Activated CD4-positive, alpha-beta T cell treated with anti-CD3 and anti-CD28 coated beads for 36 hours (primary cell): ENCODE results near the gene JAKMIP1. TPM values are rescaled to one million over a fixed set of nuclear protein-coding genes. Genes with fewer than 3 reads are reported as not detected.

ENCODE experiments used
- ATAC-seq: fragments of 200-7000 bp; cut with Tn5 transposase; one replicate; pipeline ENCODE4 v1.10.0; 2021; ENCODE audit warnings: mild to moderate bottlenecking, moderate library complexity
- CTCF ChIA-PET: fragments of 350-600 bp; sonication (Branson Sonifier 250); formaldehyde crosslinking; loops from one replicate; lab custom pipeline; 2021; ENCODE audit warnings: antibody characterized with exemption; lab: Charles Lee
- POLR2A ChIA-PET: fragments of 350-600 bp; sonication (Branson Sonifier 250); formaldehyde crosslinking; loops from one replicate; lab custom pipeline; 2021; ENCODE audit warnings: antibody characterized with exemption, inconsistent platforms; lab: Charles Lee
- DNase-seq: peaks from one replicate; pipeline ENCODE4 v3.0.0-alpha.2; 2020
- H3K27ac Mint-ChIP-seq: one replicate; pipeline ENCODE4 v1.8.0; 2021; ENCODE audit warnings: mixed read lengths
- H3K27me3 Mint-ChIP-seq: one replicate; pipeline ENCODE4 v1.8.0; 2021; ENCODE audit warnings: mixed read lengths
- H3K36me3 Mint-ChIP-seq: one replicate; pipeline ENCODE4 v1.8.0; 2021; ENCODE audit warnings: low read depth, mixed read lengths
- H3K4me1 Mint-ChIP-seq: one replicate; pipeline ENCODE4 v1.8.0; 2021; ENCODE audit warnings: mixed read lengths
- H3K4me3 Mint-ChIP-seq: one replicate; pipeline ENCODE4 v1.8.0; 2021; ENCODE audit warnings: mild to moderate bottlenecking, moderate library complexity, mixed read lengths
- H3K9me3 Mint-ChIP-seq: one replicate; pipeline ENCODE4 v1.8.0; 2021; ENCODE audit warnings: low read depth, mixed read lengths
- intact Hi-C, 2 experiments: fragments of 100-400 bp; cut with DNase I in 1 of 2; cut with micrococcal nuclease in 1 of 2; formaldehyde crosslinking; loops; one replicate each; pipeline versions ENCODE4 v1.14.2 to v1.15.1; 2022 to 2024; cut with DNase I, micrococcal nuclease
- total RNA-seq, 2 experiments: library from RNA; stranded (reverse); gene quantifications; one replicate each; pipeline ENCODE4 v1.2.3, GENCODE V29; 2021

The JAKMIP1 gene
- total RNA-seq, 2 experiments from 2014 or later = 3.1 to 3.9 TPM

- peaks cover 7% of the 10 kb centered on the region for H3K9me3 Mint-ChIP-seq
- peak overlapping the region; percentile 68 for H3K4me3 Mint-ChIP-seq
- intact Hi-C loops = loop anchor here in 1 of 2 experiments (2.0 kb wide), 1 partner anchor 18 kb away; no protein-coding TSS in a partner anchor
- ChIA-PET POLR2A (interaction anchor here (1.4 kb wide), 1 partner anchor 15 kb away, joined by 6 read pairs; no protein-coding TSS in a partner anchor), CTCF (interaction anchor here (0.6 to 1.0 kb wide), 2 partner anchors 50 to 146 kb away, joined by 3 to 4 read pairs; no protein-coding TSS in a partner anchor)
- peaks cover 3% of the 10 kb centered on the region for H3K36me3 Mint-ChIP-seq
- peak; percentile 44 for DNase-seq
- H3K27me3 Mint-ChIP-seq = peaks cover 43% of the 10 kb centered on the region
- peak overlapping the region; percentile 76 for H3K27ac Mint-ChIP-seq
- peak; percentile 23 for ATAC-seq
- H3K4me1 Mint-ChIP-seq = peaks cover 26% of the 10 kb centered on the region
Measured at GRCh38 chr4:6198768-6199421, 1.5 kb downstream of the JAKMIP1 start.

DNA sequence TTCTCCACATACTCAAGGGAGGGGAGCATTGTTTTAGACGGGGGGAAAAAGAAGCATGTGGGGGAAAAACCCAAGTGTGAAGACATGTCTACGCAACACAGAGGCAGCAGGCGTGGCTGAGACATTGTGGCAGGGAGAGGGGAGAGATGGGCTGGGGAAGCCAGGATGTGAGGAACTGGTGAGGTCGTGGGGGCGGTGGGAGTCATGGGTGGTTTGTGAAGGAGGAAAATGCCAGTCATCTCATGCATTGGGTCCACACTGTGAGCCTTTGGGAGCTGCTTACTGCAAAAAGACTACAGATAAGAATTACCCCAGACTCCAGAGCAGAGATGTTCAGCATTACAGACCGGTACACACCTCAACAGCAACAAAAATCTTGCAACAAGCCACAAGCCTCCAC is 2.1 kb downstream of the JAKMIP1 start:
- Mint-ChIP-seq H3K4me3 (peak overlapping the region; percentile 68), H3K27me3 (peaks cover 47% of the 10 kb centered on the region), H3K9me3 (peaks cover 7% of the 10 kb centered on the region), H3K27ac (peak overlapping the region; percentile 76), H3K36me3 (peaks cover 3% of the 10 kb centered on the region), H3K4me1 (peaks cover 26% of the 10 kb centered on the region)
- intact Hi-C loops = loop anchor here in 1 of 2 experiments (2.0 kb wide), 1 partner anchor 17 kb away; no protein-coding TSS in a partner anchor
- POLR2A ChIA-PET = interaction anchor here (1.4 kb wide), 1 partner anchor 15 kb away, joined by 6 read pairs; no protein-coding TSS in a partner anchor
- ATAC-seq (peak; percentile 49), DNase-seq (peak; percentile 79)
- CTCF ChIA-PET = interaction anchor here (0.6 kb wide), 1 partner anchor 146 kb away, joined by 3 read pairs; no protein-coding TSS in a partner anchor

GRCh38 chr4:6197433-6198174 is 2.7 kb downstream of the JAKMIP1 start:
- no peak overlapping the region for H3K4me3 Mint-ChIP-seq
- no peak for DNase-seq
- ChIA-PET CTCF (no interaction called here), POLR2A (no interaction called here)
- no peak for ATAC-seq
- H3K27me3 Mint-ChIP-seq = peaks cover 48% of the 10 kb centered on the region
- peaks cover 26% of the 10 kb centered on the region for H3K4me1 Mint-ChIP-seq
- no peak overlapping the region for H3K27ac Mint-ChIP-seq
- H3K36me3 Mint-ChIP-seq = peaks cover 3% of the 10 kb centered on the region
- intact Hi-C loops = loop anchor here in 1 of 2 experiments (2.0 kb wide), 1 partner anchor 17 kb away; no protein-coding TSS in a partner anchor
- H3K9me3 Mint-ChIP-seq = peaks cover 7% of the 10 kb centered on the region

GRCh38 chr4:6196871-6197270 is 3.5 kb downstream of the JAKMIP1 start:
- ATAC-seq (no peak), DNase-seq (no peak)
- Mint-ChIP-seq H3K4me3 (no peak overlapping the region), H3K36me3 (peaks cover 3% of the 10 kb centered on the region), H3K27ac (no peak overlapping the region), H3K4me1 (peaks cover 26% of the 10 kb centered on the region), H3K9me3 (peaks cover 7% of the 10 kb centered on the region), H3K27me3 (peaks cover 46% of the 10 kb centered on the region)
- intact Hi-C loops = no loop called here
- ChIA-PET CTCF (no interaction called here), POLR2A (no interaction called here)

- Mint-ChIP-seq H3K27me3 (peaks cover 41% of the 10 kb centered on the region), H3K4me3 (no peak overlapping the region), H3K27ac (no peak overlapping the region), H3K9me3 (peaks cover 3% of the 10 kb centered on the region), H3K36me3 (peaks cover 3% of the 10 kb centered on the region), H3K4me1 (peaks cover 23% of the 10 kb centered on the region)
- POLR2A ChIA-PET = no interaction called here
- ATAC-seq = no peak
- no peak for DNase-seq
- intact Hi-C loops = no loop called here
- CTCF ChIA-PET = no interaction called here
Measured at GRCh38 chr4:6196324-6196723, 4.0 kb downstream of the JAKMIP1 start.

- ChIA-PET POLR2A (no interaction called here), CTCF (no interaction called here)
- intact Hi-C loops = no loop called here
- Mint-ChIP-seq H3K27ac (no peak overlapping the region), H3K36me3 (no peaks in the 10 kb centered on the region), H3K4me3 (no peak overlapping the region), H3K9me3 (no peaks in the 10 kb centered on the region), H3K27me3 (peaks cover 36% of the 10 kb centered on the region), H3K4me1 (peaks cover 20% of the 10 kb centered on the region)
- DNase-seq (no peak), ATAC-seq (no peak)
Measured at GRCh38 chr4:6195602-6196319, 4.6 kb downstream of the JAKMIP1 start.

DNA sequence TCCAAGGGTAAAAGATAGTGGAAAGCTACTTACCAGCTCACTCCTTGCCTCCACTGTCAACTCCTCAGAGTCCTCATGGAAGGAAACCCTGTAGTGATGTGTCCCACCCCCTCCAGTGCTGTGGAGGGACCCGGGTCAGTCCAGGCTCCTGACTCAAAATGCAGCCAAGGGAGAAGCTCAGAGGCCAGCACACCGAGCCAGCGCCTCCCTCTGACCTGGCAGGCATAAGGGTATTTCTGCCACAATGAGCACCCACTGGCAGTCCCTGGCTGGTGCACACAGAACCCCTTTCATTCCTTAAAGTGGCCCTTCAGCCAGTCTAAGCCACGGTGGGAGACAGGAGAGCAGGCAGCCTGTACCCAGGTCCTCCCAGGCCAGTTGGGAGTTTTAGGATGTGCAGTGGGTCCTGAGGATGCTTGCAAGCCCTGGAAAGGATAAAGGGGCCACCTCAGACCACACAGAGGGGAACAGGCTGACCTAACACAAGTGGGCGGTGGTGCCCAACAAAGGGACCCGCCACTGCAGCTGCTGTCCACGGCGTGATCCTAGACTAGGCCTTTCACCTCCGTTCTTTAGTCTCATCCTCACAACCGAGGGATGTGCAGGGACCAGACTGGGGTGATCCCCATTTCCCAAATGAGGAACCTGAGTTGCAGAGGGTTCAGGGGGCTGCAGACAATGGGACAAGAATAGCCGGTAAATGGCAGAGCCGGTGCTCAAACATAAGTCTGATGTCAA is 5.7 kb downstream of the JAKMIP1 start:
- peaks cover 34% of the 10 kb centered on the region for H3K27me3 Mint-ChIP-seq
- DNase-seq (no peak), ATAC-seq (no peak)
- no peaks in the 10 kb centered on the region for H3K36me3 Mint-ChIP-seq
- ChIA-PET POLR2A (no interaction called here), CTCF (no interaction called here)
- no peak overlapping the region for H3K4me3 Mint-ChIP-seq
- H3K4me1 Mint-ChIP-seq = peaks cover 20% of the 10 kb centered on the region
- no peak overlapping the region for H3K27ac Mint-ChIP-seq
- intact Hi-C loops = no loop called here
- H3K9me3 Mint-ChIP-seq = no peaks in the 10 kb centered on the region

DNA sequence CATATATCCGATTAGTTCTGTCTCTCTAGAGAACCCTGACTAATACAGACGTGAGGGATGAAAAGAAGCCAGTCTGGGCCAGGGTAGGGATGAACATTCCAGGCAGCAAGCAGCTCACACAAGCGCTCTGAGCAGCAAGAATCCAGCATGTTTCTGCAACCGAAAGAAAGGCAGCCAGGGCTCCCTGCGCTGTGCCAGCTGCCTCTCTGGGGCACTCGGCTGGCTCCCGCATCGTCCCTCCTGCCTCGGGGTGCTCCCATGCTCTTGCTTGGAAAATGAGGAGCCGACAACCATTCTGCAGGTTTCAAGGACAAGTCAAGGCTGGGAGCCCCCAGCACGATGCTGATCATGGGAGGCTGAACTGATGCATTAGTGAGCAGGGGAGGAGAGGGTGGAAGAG is 7.0 kb downstream of the JAKMIP1 start:
- H3K9me3 Mint-ChIP-seq = no peaks in the 10 kb centered on the region
- DNase-seq = no peak
- ChIA-PET CTCF (no interaction called here), POLR2A (no interaction called here)
- H3K27ac Mint-ChIP-seq = no peak overlapping the region
- no peaks in the 10 kb centered on the region for H3K36me3 Mint-ChIP-seq
- H3K27me3 Mint-ChIP-seq = peaks cover 28% of the 10 kb centered on the region
- intact Hi-C loops = no loop called here
- no peak overlapping the region for H3K4me3 Mint-ChIP-seq
- ATAC-seq = no peak
- H3K4me1 Mint-ChIP-seq = peaks cover 11% of the 10 kb centered on the region

DNA sequence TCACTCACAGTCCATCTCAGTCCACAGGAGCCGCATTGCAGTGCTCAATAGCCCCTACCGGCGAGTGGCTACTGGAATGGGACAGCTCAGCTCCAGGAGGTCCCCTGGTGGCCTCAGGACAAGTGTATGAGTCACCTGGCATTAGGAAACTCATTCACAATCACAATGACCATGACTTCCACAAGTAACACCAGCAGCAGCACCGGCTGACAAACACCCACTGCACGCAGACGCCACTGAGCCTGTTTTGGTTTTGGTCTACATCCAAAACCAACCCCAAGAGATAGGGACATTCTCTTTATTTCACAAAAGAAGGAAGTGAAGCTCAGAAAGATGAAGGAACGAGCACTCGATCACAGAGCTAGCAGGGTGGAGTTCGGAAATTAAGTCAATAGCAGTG is 8.1 kb downstream of the JAKMIP1 start:
- ChIA-PET CTCF (interaction anchor here (0.5 kb wide), 1 partner anchor 9 kb away, joined by 4 read pairs; no protein-coding TSS in a partner anchor), POLR2A (no interaction called here)

GRCh38 chr4:6191448-6192130 is 8.8 kb downstream of the JAKMIP1 start:
- peaks cover 13% of the 10 kb centered on the region for H3K27me3 Mint-ChIP-seq
- H3K27ac Mint-ChIP-seq = no peak overlapping the region
- H3K4me1 Mint-ChIP-seq = no peaks in the 10 kb centered on the region
- peaks cover 2% of the 10 kb centered on the region for H3K9me3 Mint-ChIP-seq
- no peaks in the 10 kb centered on the region for H3K36me3 Mint-ChIP-seq
- no peak overlapping the region for H3K4me3 Mint-ChIP-seq
- ChIA-PET CTCF (no interaction called here), POLR2A (no interaction called here)
- intact Hi-C loops = no loop called here
- ATAC-seq (no peak), DNase-seq (no peak)

More for the DNA sequence above, 8.1 kb downstream of the JAKMIP1 start:
- H3K9me3 Mint-ChIP-seq = no peaks in the 10 kb centered on the region
- H3K4me1 Mint-ChIP-seq = peaks cover 1% of the 10 kb centered on the region
- peaks cover 18% of the 10 kb centered on the region for H3K27me3 Mint-ChIP-seq
- ATAC-seq (no peak), DNase-seq (no peak)
- H3K4me3 Mint-ChIP-seq = no peak overlapping the region
- no peaks in the 10 kb centered on the region for H3K36me3 Mint-ChIP-seq
- intact Hi-C loops = no loop called here
- no peak overlapping the region for H3K27ac Mint-ChIP-seq
